HepG2 (cell line): ENCODE measurements around the gene C14orf132. TPM values are rescaled to one million over a fixed set of nuclear protein-coding genes. Genes with fewer than 3 reads are reported as not detected.

Experiments
- GABPA ChIP-seq, 2 experiments: IDR thresholded peaks; 2 replicates each; pipeline ENCODE4 v1.6.1; 2011 to 2016; ENCODE audit warnings: low read depth in 2 of 2, low read length in 1 of 2, missing biosample characterization in 1 of 2, missing genetic modification characterization in 1 of 2
- HMGXB3 ChIP-seq: sonication (generic); formaldehyde crosslinking; IDR thresholded peaks from 2 replicates; pipeline ENCODE4 v1.4.0; 2020; ENCODE audit warnings: missing genetic modification reagents, borderline replicate concordance
- HNF4A ChIP-seq: sonication (generic); formaldehyde crosslinking; IDR thresholded peaks from 2 replicates; pipeline ENCODE4 v1.4.0; 2020; ENCODE audit warnings: missing genetic modification reagents
- MIER2 ChIP-seq: IDR thresholded peaks from 2 replicates; pipeline ENCODE4 v1.6.1; 2016; ENCODE audit warnings: missing biosample characterization, missing genetic modification reagents
- PITX1 ChIP-seq: sonication (generic); formaldehyde crosslinking; IDR thresholded peaks from 2 replicates; pipeline ENCODE4 v1.5.1; 2020; ENCODE audit warnings: mild to moderate bottlenecking, missing genetic modification reagents
- SRSF4 ChIP-seq: fragments of 200-400 bp; formaldehyde crosslinking; IDR thresholded peaks from one replicate; pipeline ENCODE4 v1.6.1; 2018; ENCODE audit warnings: mild to moderate bottlenecking, low read depth, low read length, moderate library complexity; ENCODE audit not compliant: poor library complexity, severe bottlenecking
- STAG1 ChIP-seq: sonication (generic); formaldehyde crosslinking; IDR thresholded peaks from 2 replicates; pipeline ENCODE4 v1.4.0; 2020; ENCODE audit warnings: missing genetic modification reagents
- ZBTB43 ChIP-seq: sonication (generic); formaldehyde crosslinking; conservative IDR thresholded peaks from 2 replicates; pipeline ENCODE4 v1.4.0; 2020; ENCODE audit warnings: missing genetic modification reagents
- ZNF142 ChIP-seq: sonication (generic); formaldehyde crosslinking; IDR thresholded peaks from 2 replicates; pipeline ENCODE4 v1.4.0; 2020; ENCODE audit warnings: missing genetic modification reagents
- ZNF280B ChIP-seq: sonication (generic); formaldehyde crosslinking; IDR thresholded peaks from 2 replicates; pipeline ENCODE4 v1.5.0; 2020; ENCODE audit warnings: missing genetic modification reagents, mild to moderate bottlenecking, borderline replicate concordance
- polyA plus RNA-seq, 8 experiments: library from polyadenylated mRNA; depleted of rRNA in 3 of 8; stranded (reverse) in 7 of 8; unstranded in 1 of 8; fragments of >200 nt; fragmentation: Illumina TruSeq in 4 of 8; extraction: Trizol in 4 of 8; gene quantifications; 2 replicates each; pipeline versions ENCODE4 v1.2.1 to v1.2.3, GENCODE V29; 2011 to 2016; ENCODE audit warnings: low read depth in 4 of 8, missing spikeins in 1 of 8, mixed read lengths in 1 of 8; ENCODE audit not compliant: insufficient read depth in 1 of 8
- total RNA-seq, 5 experiments: library from RNA; depleted of rRNA; stranded (reverse); fragments of >200 nt; fragmentation: Illumina TruSeq; extraction: Trizol; gene quantifications; 2 replicates each; pipeline ENCODE4 v1.2.3, GENCODE V29; 2016; ENCODE audit warnings: low read depth in 1 of 5

C14orf132 gene
- total and polyA plus RNA-seq, 2 of the 13 experiments (the other 11 are each of a cell fraction or from before 2014, with no cell fraction given): 0.13 to 0.15 TPM

GRCh38 chr14:96096639-96097610 lies 57.8 kb downstream of the C14orf132 start (continued):
- TF ChIP-seq SRSF4: no peak
- no peak for TF ChIP-seq ZNF142
- TF ChIP-seq PITX1 (CRISPR knock-in tag): no peak
- no peak for TF ChIP-seq STAG1 (CRISPR knock-in tag)
- TF ChIP-seq HMGXB3: no peak
- no peak for TF ChIP-seq ZBTB43 (CRISPR knock-in tag)
- TF ChIP-seq HNF4A (CRISPR knock-in tag): peak; percentile 11; the same call in 1 of the 2 replicates
- no peak for TF ChIP-seq GABPA (IDR thresholded peaks at IDR 0.05; ENCODE audit: low read depth, low read length)
- TF ChIP-seq GABPA (CRISPR knock-in tag; IDR thresholded peaks at IDR 0.05; ENCODE audit: low read depth): no peak
- no peak for TF ChIP-seq ZNF280B
- TF ChIP-seq MIER2 (CRISPR knock-in tag): no peak
